ENCODE results near the gene LDAH.

Gene LDAH

DNA sequence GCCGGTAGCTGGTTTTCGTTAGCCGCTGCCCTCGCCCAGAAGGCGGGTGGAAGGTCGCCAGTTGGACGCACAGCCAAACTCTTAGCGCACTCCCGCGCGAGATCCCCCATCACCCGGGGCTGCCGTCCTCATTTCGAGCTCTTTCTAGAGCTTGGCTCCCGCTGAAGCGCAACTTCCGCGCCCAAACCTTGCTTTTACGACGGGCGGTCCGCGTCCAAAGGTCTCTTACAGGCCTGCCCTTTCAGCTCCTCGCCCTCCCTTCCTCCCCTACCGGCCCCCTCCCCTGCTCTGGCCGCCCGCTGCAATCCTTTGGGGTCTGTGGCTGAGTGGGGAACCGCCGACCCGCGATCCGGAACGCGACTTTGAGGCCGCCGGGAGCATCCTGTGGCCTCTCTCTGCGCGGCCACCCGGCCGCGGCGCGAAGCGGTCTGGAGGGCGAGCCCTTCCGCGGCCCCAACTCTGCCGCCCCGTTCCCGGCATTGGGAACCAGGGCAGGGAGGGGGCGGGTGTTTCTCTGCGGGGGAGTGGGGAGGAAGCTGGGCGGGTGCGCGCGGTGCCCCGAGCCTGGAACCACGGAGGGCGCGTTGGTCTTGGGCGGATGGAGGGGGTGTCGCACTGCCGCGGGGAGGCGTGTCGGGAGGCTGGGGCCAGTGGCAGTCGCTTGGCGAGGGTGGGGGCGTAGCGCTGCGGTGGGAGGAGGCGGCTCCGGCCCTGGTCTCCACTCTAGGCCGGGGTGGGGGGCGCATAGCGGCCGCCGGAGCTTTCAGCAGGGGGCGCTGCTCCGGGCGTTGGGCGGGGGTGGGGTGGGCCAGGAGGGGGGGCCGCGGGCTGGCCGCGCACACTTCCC lies 156.4 kb downstream of the LDAH start, which contains the start of gene GDF7:
Gene GDF7 (plus strand): TSS at position 841 of the 847 bp plus-strand sequence. CDS start 96 bp downstream, outside the sequence.
- DNase-seq = peak; percentile 27 to 58

DNA sequence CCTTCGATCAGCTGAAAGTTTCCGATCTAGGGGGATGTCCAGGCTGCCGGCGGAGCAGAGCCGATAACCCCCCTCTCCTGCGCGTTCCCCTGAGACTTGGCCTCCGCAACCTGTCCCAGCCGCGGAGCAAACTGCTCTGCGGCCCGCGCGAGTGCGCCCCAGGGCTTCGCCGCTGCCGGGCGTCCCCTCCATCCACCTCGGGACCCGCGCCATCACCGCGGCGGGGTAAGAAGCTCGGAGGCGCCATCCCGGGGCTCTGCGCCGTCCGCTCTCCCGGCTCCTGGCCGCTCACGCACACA lies 156.9 kb downstream of the LDAH start:
- no peak for DNase-seq

- DNase-seq = no peak
Observed at GRCh38 chr2:20665243-20666004, 157.5 kb downstream of the LDAH start.

GRCh38 chr2:20664431-20665242 lies 158.3 kb downstream of the LDAH start:
- DNase-seq = no peak

- no peak for DNase-seq
Observed at GRCh38 chr2:20664071-20664390, 158.9 kb downstream of the LDAH start.

DNA sequence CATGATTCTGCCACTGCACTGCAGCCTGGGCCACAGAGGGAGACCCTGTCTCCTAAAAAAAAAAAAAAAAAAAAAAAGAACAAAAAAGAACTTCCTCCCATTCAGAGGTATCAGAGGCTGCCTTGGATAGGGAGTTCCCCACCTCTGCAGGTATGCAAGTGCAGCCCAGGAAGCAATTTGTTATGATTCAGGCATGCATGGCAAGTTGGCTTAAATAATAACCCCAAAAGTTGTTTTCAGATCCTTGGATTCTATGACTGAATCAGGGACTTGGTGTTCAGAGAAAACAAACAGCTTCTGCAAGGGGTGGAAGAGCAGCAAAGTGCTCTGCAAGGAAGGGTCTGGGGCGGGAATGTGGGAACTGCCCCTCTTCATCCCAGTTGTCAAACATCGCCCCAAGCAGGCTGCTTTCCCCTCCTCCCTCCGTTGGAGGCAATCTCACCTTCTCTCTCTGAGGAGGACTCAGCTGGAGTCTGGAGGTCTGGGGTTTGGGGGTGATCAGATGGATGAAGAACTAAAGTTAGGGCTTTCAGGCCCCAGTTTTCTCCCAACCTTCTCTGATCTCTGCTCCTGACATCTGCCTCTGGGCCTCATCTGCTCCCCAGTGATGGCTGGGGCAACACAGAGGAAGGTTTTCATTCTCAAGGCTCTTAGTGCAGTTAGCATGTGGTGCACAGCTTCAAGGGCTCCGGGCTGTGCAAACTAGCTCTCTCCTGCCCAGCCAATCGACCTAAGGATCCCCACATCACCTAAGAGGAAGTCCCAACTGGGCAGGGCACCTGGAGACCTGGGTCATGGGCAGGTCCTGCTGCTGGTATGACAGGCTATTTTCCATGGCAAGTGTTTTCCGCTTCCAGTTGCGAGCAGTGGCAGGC lies 159.5 kb downstream of the LDAH start:
- no peak for DNase-seq

DNA sequence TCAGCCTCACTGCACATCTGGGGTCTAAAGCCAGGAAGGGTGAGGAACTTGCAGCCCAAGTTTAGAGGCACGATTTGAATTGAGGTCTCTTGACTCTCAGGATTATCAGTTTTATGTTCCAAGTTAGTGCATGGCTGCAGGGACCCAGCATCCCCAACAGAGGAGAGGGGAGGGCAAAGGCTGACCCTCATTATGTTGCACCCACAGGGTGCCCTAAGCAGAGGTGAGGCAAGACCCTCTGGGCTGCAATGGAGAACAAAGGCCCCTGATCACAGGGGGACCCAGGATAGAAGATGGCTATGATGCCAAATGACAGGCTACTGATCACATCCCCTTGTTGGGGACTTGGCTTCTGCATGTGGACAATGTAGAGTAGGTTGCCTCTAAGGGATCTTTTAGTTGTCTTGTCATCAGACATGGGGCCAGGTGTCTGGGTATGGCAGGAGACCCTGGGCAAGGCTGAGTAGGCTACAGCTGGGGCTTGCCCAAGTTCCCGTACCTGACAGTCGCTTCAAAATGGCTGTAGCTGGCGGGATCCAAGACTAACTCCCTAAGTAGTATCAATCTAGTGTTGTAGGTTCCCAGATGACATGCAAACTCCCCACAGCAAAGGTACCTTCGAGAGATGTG lies 160.5 kb downstream of the LDAH start:
- DNase-seq = no peak

DNA sequence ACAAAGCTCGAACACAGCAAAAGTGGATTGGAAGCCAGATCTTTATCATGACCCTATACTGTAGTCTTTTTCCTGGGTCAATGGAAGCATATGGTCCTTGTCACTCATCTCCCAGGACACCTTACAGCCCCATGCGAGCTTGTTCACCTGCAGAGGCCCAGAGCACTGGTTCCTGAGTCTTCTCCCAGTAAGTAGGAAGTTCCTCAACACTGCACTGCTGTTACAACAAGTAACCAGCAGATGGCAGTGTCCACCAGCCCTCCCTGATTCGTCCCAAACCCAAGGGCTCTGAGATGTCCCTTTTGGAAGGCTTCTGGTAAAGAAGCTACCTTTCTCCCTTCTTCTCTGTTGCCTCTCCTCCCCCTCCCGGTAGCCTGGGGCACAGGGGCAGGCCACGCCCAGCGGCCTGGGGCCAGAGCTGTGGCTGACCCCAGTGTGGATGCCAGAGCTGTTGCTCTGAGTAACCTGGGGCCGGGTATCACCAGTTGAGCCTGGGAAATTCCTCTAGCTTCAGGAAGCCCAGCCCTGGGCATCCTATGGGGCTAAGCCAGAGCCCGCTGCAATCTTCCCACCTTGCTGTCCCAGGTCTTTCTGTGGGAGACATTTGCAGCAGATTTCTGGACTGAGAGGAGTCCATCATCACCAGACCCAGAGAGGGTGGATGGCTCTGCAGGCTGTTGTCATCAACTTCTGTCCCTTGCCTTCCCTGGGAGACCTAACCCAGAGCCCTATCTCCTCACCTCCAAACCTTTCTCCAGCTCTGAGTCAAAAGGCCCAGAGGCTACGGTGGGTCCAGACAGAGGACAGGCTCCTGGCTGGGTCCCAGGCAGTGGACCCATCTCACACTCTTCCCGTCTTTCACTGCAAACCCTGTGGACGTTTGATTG lies 161.2 kb downstream of the LDAH start:
- DNase-seq = peak; percentile 72 to 75

- DNase-seq = no peak
Observed at GRCh38 chr2:20660506-20661420, 162.1 kb downstream of the LDAH start.

DNA sequence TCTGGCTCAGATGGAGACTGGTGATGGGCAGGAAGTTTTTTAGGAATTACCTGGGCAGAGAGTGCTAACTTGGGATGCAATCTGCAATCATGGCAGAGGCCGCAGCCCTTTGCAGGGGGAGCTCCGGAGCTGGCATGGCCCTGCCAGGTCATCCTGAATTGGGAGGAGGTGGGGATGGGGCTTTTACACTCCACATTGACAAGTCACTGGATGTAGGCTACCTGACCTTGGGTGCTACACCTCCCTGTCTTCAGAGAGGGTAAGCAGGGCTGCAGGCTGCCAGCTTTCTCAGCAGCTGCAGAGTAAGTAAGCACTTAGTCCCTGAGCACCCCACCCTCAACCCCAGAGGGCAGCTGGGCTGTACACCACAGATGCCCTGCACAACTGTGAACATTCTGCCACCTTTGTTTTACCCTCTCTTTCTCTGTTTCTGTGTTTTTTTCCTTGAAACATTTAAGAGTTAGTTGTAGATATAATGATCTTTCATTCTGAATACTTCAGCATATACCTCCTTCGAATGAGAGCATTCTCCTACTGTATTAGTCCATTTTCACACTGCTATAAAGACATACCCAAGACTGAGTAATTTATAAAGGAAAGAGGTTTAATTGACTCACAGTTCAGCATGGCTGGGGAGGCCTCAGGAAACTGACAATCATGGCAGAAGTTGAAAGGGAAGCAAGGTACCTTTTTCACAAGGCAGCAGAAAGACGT lies 165.2 kb downstream of the LDAH start:
- DNase-seq = no peak

DNA sequence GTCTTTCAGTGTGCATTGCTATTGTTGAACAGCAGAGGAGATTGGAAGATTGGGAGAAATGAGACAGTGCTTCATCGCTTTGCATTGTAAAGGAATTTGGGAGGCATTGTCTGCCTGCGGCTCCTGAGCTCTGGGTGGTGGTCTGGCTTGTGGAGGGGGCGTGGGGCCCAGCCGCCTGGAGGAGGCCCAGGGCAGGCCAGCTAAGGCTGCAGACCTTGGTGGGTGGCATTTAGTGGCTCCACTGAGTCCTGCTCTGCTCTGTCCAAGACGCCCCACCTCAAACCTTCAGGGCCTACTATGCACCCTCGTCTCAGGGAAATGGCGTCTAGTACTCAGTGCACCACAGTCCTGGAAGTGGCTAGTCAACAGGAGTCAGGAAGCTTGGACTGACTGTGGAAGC lies 166.3 kb downstream of the LDAH start:
- no peak for DNase-seq

GRCh38 chr2:20654535-20654813 lies 168.4 kb downstream of the LDAH start:
- DNase-seq = no peak

- DNase-seq = no peak
Observed at GRCh38 chr2:20653695-20654534, 169.0 kb downstream of the LDAH start.

DNA sequence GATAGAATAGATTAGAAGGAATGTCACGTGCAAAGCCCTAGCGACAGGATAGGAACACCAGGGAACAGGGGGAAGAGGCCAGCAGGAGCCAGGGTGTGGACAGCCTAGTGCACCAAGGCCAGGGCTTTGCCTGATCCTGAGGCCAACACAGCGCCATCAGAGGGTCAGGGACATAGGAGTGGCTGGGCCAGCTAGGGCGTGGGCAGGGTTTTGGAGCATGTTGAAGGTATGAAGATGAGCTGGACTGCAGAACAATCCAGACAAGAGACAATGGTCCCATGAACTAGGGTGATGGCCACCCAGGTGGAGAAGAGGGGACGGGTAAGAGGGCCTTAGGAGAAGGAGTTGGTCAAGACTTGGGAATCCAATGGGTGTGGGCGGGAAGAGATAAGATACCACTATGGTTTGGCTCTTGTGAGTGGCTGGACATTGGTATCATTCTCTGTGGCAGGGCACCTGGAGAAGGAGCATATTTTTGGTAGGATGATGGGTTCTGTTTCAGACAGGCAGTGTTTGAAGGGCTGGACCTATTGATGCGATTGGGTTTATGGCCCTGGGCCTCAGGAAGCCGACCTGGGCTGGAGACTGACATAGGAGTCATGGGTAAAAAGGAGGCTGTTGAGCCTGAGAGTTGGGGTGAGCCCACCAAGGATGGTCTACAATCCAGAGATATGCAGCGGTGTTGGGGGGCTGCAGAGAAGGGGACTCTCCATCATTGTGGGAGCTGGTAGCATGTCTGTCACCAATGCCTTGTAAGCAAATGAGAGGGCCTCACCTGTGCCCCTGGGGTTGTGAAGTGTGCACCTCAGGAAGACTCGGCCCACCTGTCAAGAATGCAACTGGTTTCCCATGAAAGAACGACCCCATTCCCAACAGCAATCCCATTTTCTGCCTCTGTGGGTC lies 170.0 kb downstream of the LDAH start:
- DNase-seq = no peak

GRCh38 chr2:20652141-20652540 lies 170.8 kb downstream of the LDAH start:
- DNase-seq = no peak

GRCh38 chr2:20651731-20652099 lies 171.2 kb downstream of the LDAH start:
- DNase-seq = no peak
